HepG2 (cell line): ENCODE results near the gene TENM3. TPM values are rescaled to one million over a fixed set of nuclear protein-coding genes. Genes with fewer than 3 reads are reported as not detected.

ENCODE experiments used
- ATAC-seq: fragments of 200-7000 bp; cut with Tn5 transposase; 3 replicates; pipeline ENCODE4 v1.9.1; 2020; ENCODE audit warnings: mild to moderate bottlenecking, moderate library complexity
- BruUV-seq: library from RNA; stranded (reverse); fragments of 400-500 nt; replicated peaks from 2 replicates; lab custom pipeline; 2021; lab: Mats Ljungman, UMichigan
- CTCF ChIA-PET: fragments of 300-600 bp; formaldehyde crosslinking; extraction: SDS; loops from one replicate; lab custom pipeline; 2021; ENCODE audit warnings: low total read pairs, inconsistent platforms, low intra/inter-chr PET ratio; lab: Yijun Ruan, JAX
- POLR2A ChIA-PET: fragments of 350-600 bp; sonication (Branson Sonifier 250); formaldehyde crosslinking; loops from one replicate; lab custom pipeline; 2020; ENCODE audit warnings: antibody characterized with exemption, inconsistent platforms; lab: Yijun Ruan, JAX
- DNase-seq: peaks from one replicate; pipeline ENCODE4 v3.0.0-alpha.2; 2015; ENCODE audit warnings: low spot score
- FAIRE-seq: peaks from 3 replicates; lab custom pipeline; 2011; peaks lifted over from hg19 to GRCh38; lab: Jason Lieb, UNC
- H2AFZ ChIP-seq: one replicate; pipeline ENCODE4 v1.6.1; 2011; ENCODE audit warnings: low read length, inconsistent platforms
- H3K27ac ChIP-seq: fragments of 300-600 bp; 3 replicates; pipeline ENCODE4 v1.8.0; 2011; ENCODE audit warnings: mixed run types, mild to moderate bottlenecking, mixed read lengths, low read length, inconsistent platforms; ENCODE audit not compliant: insufficient read depth; ENCODE audit errors: extremely low read length
- H3K27me3 ChIP-seq, 2 experiments: fragments of 200-600 bp in 1 of 2; 2 replicates in 1 of 2; 3 replicates in 1 of 2; pipeline versions ENCODE4 v1.6.0 to v1.8.0; 2011; ENCODE audit warnings: low read length in 2 of 2, mild to moderate bottlenecking in 2 of 2, moderate library complexity in 2 of 2, inconsistent platforms in 1 of 2; ENCODE audit not compliant: insufficient read depth in 2 of 2, control insufficient read depth in 1 of 2
- H3K36me3 ChIP-seq, 2 experiments: fragments of 200-600 bp in 1 of 2; replicated peaks in 1 of 2; 2 replicates in 1 of 2; 3 replicates in 1 of 2; pipeline versions ENCODE4 v1.5.1 to v1.8.0; 2011; ENCODE audit warnings: low read length in 2 of 2, inconsistent platforms in 1 of 2; ENCODE audit not compliant: insufficient read depth in 2 of 2, control insufficient read depth in 1 of 2
- H3K4me1 ChIP-seq: 2 replicates; pipeline ENCODE4 v1.5.1; 2012; ENCODE audit warnings: low read length, inconsistent platforms; ENCODE audit not compliant: insufficient read depth
- H3K4me2 ChIP-seq: 2 replicates; pipeline ENCODE4 v1.6.0; 2011; ENCODE audit warnings: low read depth, low read length, inconsistent platforms
- H3K4me3 ChIP-seq, 3 experiments: fragments of 200-600 bp in 1 of 3; sonication (generic), shearing (Covaris generic) in 1 of 3; replicated peaks in 1 of 3; 2 replicates each; pipeline ENCODE4 v1.5.1; 2011 to 2016; ENCODE audit warnings: low read length in 3 of 3, inconsistent platforms in 2 of 3, low read depth in 2 of 3, mild to moderate bottlenecking in 2 of 3, control low read depth in 1 of 3, mixed read lengths in 1 of 3; ENCODE audit not compliant: insufficient read depth in 1 of 3
- H3K79me2 ChIP-seq: one replicate; pipeline ENCODE4 v1.6.1; 2011; ENCODE audit warnings: low read length, inconsistent platforms; ENCODE audit not compliant: insufficient read depth
- H3K9ac ChIP-seq: 2 replicates; pipeline ENCODE4 v1.6.0; 2011; ENCODE audit warnings: mild to moderate bottlenecking, low read depth, low read length, inconsistent platforms; ENCODE audit not compliant: insufficient read depth
- H3K9me3 ChIP-seq: 2 replicates; pipeline ENCODE4 v1.5.1; 2012; ENCODE audit warnings: mild to moderate bottlenecking, low read length
- H4K20me1 ChIP-seq: 2 replicates; pipeline ENCODE4 v1.6.0; 2011; ENCODE audit warnings: inconsistent platforms, mild to moderate bottlenecking, low read length, moderate library complexity; ENCODE audit not compliant: insufficient read depth
- FIP1L1 ChIP-seq: fragments of 200-400 bp; formaldehyde crosslinking; IDR thresholded peaks from 2 replicates; pipeline ENCODE4 v1.6.1; 2018; ENCODE audit warnings: low read depth, mild to moderate bottlenecking, low read length, moderate library complexity, borderline replicate concordance; ENCODE audit not compliant: insufficient read depth
- NFYB ChIP-seq: sonication (generic); formaldehyde crosslinking; IDR thresholded peaks from 2 replicates; pipeline ENCODE4 v1.4.0; 2020; ENCODE audit warnings: missing genetic modification reagents
- RXRB ChIP-seq: IDR thresholded peaks from 2 replicates; pipeline ENCODE4 v1.6.1; 2016; ENCODE audit warnings: borderline replicate concordance, missing genetic modification reagents, missing compliant biosample characterization
- SMARCE1 ChIP-seq: fragments of 450-650 bp; IDR thresholded peaks from 2 replicates; pipeline ENCODE4 v1.6.1; 2017; ENCODE audit warnings: borderline replicate concordance
- SRF ChIP-seq: IDR thresholded peaks from 2 replicates; pipeline ENCODE4 v1.6.1; 2011; ENCODE audit warnings: mild to moderate bottlenecking, low read depth, low read length, moderate library complexity
- ZFP1 ChIP-seq: IDR thresholded peaks from 2 replicates; pipeline ENCODE4 v1.6.1; 2016
- ZNF317 ChIP-seq: sonication (generic); formaldehyde crosslinking; IDR thresholded peaks from 2 replicates; pipeline ENCODE4 v1.5.0; 2020; ENCODE audit warnings: mild to moderate bottlenecking, missing genetic modification reagents
- ZNF614 ChIP-seq: IDR thresholded peaks from 2 replicates; pipeline ENCODE4 v1.6.1; 2018; ENCODE audit warnings: missing biosample characterization, missing genetic modification reagents, inconsistent platforms, borderline replicate concordance
- ZNF749 ChIP-seq: sonication (generic); formaldehyde crosslinking; IDR thresholded peaks from 2 replicates; pipeline ENCODE4 v1.8.0; 2022; ENCODE audit warnings: mild to moderate bottlenecking, missing genetic modification reagents, moderate library complexity, borderline replicate concordance
- ZZZ3 ChIP-seq: sonication (generic); formaldehyde crosslinking; IDR thresholded peaks from 2 replicates; pipeline ENCODE4 v1.4.0; 2020; ENCODE audit warnings: missing genetic modification reagents, mild to moderate bottlenecking, borderline replicate concordance
- WGBS: methylation state at CpG from one replicate; pipeline ENCODE4 v1.1.6; 2017; ENCODE audit warnings: low lambda C conversion rate; 5-methylcytosine and 5-hydroxymethylcytosine counted together
- in situ Hi-C: cut with HindIII; loops from 2 replicates; pipeline ENCODE4 v1.10.0; 2017; ENCODE audit warnings: low pct_unique_long_range_greater_than_20kb; ENCODE audit not compliant: extremely low pct_ligation_motif_present
- intact Hi-C: fragments of 100-400 bp; cut with micrococcal nuclease; formaldehyde crosslinking; loops from one replicate; pipeline ENCODE4 v1.10.0; 2022; ENCODE audit not compliant: unreplicated experiment
- polyA plus RNA-seq, 8 experiments: library from polyadenylated mRNA; depleted of rRNA in 3 of 8; stranded (reverse) in 7 of 8; unstranded in 1 of 8; fragments of >200 nt; fragmentation: Illumina TruSeq in 4 of 8; extraction: Trizol in 4 of 8; gene quantifications; 2 replicates each; pipeline versions ENCODE4 v1.2.1 to v1.2.3, GENCODE V29; 2011 to 2016; ENCODE audit warnings: low read depth in 4 of 8, missing spikeins in 1 of 8, mixed read lengths in 1 of 8; ENCODE audit not compliant: insufficient read depth in 1 of 8
- total RNA-seq, 5 experiments: library from RNA; depleted of rRNA; stranded (reverse); fragments of >200 nt; fragmentation: Illumina TruSeq; extraction: Trizol; gene quantifications; 2 replicates each; pipeline ENCODE4 v1.2.3, GENCODE V29; 2016; ENCODE audit warnings: low read depth in 1 of 5
- TF ChIP-seq, protein P1 (sequence below): sonication (generic); formaldehyde crosslinking; IDR thresholded peaks from 2 replicates; pipeline ENCODE4 v1.5.0; 2020; ENCODE audit warnings: missing genetic modification reagents
- TF ChIP-seq, protein P2 (sequence below): IDR thresholded peaks from 2 replicates; pipeline ENCODE4 v1.6.1; 2016; ENCODE audit warnings: mild to moderate bottlenecking, missing biosample characterization, missing genetic modification reagents
- TF ChIP-seq, protein P3 (sequence below): IDR thresholded peaks from 2 replicates; pipeline ENCODE4 v1.6.1; 2012; ENCODE audit warnings: low read length, improper control_type of control experiment
- TF ChIP-seq, protein P4 (sequence below): sonication (generic); formaldehyde crosslinking; IDR thresholded peaks from 2 replicates; pipeline ENCODE4 v1.4.0; 2020; ENCODE audit warnings: mild to moderate bottlenecking, missing genetic modification reagents

The TENM3 gene
- total and polyA plus RNA-seq, 2 of the 13 experiments (the other 11 are each of a cell fraction or from before 2014, with no cell fraction given) = 0.04 TPM; not detected in 1

DNA sequence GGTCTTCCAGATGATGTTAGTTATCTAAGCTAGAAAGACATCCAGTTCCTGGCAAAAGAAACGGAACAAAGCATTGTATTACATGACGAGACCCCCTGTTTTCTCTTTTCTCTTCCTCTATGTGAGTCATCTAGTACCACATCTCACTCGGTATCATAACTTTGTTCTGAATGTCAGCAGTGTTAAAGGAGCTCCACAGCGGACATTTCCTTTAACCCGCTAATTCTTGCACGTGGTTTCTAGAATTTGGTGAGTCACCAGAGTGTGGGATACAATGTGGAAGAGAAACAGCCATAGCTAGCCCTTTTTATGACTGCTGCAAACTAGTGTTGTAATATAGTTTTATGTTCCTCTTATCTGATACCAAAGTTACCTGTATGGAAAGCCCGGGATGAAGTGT is 243.7 kb downstream of the TENM3 start:
- in situ Hi-C loops = no loop called here
- no peak for ATAC-seq
- no peak overlapping the region for H2AFZ ChIP-seq
- H3K27ac ChIP-seq = no peak overlapping the region
- intact Hi-C loops = no loop called here
- no peaks in the 10 kb centered on the region for H3K27me3 ChIP-seq
- BruUV-seq = no TSS peak
- H3K79me2 ChIP-seq = no peaks in the 10 kb centered on the region
- no peaks in the 10 kb centered on the region for H4K20me1 ChIP-seq
- H3K4me3 ChIP-seq = no peak overlapping the region
- ChIA-PET POLR2A (no interaction called here), CTCF (no interaction called here)
- WGBS = 16% methylated on average over 7 of the region's 7 CpGs
- no peaks in the 10 kb centered on the region for H3K4me1 ChIP-seq
- no peak for DNase-seq
- no peak overlapping the region for H3K4me2 ChIP-seq
- no peak for FAIRE-seq
- no peak overlapping the region for H3K9ac ChIP-seq
- TF ChIP-seq ZNF749 (CRISPR knock-in tag) (no peak), ZNF317 (CRISPR knock-in tag) (peak; percentile 91)
- no peaks in the 10 kb centered on the region for H3K9me3 ChIP-seq
- H3K36me3 ChIP-seq = no peaks in the 10 kb centered on the region

DNA sequence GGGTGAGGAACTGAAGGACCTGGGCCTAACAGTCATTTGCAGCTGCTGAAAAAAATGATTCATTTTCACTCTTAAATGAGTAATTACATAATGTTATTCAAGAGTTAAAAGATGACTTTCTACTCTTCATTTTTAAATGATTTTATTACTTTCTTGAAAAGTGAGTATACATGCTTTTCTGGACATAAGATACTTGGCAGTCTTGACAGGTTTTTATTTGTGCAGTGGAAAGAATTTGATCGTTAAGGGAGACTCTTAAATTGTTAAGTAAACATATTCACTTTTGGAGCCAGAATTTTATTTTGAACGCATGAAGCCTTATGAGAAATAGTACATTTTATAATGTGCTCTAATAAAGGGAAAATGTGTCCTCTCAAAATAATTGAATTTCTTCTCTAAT is 245.7 kb downstream of the TENM3 start:
- Histone ChIP-seq H3K27me3 (no peaks in the 10 kb centered on the region), H2AFZ (no peak overlapping the region), H3K4me2 (no peak overlapping the region), H3K4me3 (no peak overlapping the region), H3K36me3 (no peaks in the 10 kb centered on the region), H3K9me3 (no peaks in the 10 kb centered on the region), H3K9ac (no peak overlapping the region), H3K79me2 (no peaks in the 10 kb centered on the region), H3K27ac (no peak overlapping the region), H4K20me1 (no peaks in the 10 kb centered on the region), H3K4me1 (no peaks in the 10 kb centered on the region)
- ChIA-PET POLR2A (no interaction called here), CTCF (no interaction called here)
- 38% methylated on average over 2 of the region's 2 CpGs for WGBS
- FAIRE-seq (no peak), ATAC-seq (no peak), DNase-seq (no peak)
- in situ Hi-C loops = no loop called here
- intact Hi-C loops = no loop called here
- BruUV-seq = no TSS peak
- TF ChIP-seq, protein P1, sequence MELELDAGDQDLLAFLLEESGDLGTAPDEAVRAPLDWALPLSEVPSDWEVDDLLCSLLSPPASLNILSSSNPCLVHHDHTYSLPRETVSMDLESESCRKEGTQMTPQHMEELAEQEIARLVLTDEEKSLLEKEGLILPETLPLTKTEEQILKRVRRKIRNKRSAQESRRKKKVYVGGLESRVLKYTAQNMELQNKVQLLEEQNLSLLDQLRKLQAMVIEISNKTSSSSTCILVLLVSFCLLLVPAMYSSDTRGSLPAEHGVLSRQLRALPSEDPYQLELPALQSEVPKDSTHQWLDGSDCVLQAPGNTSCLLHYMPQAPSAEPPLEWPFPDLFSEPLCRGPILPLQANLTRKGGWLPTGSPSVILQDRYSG = no peak
- TF ChIP-seq ZZZ3 = no peak
- TF ChIP-seq, protein P2, sequence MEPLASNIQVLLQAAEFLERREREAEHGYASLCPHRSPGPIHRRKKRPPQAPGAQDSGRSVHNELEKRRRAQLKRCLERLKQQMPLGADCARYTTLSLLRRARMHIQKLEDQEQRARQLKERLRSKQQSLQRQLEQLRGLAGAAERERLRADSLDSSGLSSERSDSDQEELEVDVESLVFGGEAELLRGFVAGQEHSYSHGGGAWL = no peak
- TF ChIP-seq, protein P3, sequence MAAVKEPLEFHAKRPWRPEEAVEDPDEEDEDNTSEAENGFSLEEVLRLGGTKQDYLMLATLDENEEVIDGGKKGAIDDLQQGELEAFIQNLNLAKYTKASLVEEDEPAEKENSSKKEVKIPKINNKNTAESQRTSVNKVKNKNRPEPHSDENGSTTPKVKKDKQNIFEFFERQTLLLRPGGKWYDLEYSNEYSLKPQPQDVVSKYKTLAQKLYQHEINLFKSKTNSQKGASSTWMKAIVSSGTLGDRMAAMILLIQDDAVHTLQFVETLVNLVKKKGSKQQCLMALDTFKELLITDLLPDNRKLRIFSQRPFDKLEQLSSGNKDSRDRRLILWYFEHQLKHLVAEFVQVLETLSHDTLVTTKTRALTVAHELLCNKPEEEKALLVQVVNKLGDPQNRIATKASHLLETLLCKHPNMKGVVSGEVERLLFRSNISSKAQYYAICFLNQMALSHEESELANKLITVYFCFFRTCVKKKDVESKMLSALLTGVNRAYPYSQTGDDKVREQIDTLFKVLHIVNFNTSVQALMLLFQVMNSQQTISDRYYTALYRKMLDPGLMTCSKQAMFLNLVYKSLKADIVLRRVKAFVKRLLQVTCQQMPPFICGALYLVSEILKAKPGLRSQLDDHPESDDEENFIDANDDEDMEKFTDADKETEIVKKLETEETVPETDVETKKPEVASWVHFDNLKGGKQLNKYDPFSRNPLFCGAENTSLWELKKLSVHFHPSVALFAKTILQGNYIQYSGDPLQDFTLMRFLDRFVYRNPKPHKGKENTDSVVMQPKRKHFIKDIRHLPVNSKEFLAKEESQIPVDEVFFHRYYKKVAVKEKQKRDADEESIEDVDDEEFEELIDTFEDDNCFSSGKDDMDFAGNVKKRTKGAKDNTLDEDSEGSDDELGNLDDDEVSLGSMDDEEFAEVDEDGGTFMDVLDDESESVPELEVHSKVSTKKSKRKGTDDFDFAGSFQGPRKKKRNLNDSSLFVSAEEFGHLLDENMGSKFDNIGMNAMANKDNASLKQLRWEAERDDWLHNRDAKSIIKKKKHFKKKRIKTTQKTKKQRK = no peak
- TF ChIP-seq ZFP1 (CRISPR knock-in tag) = no peak
- no peak for TF ChIP-seq NFYB (CRISPR knock-in tag)
- TF ChIP-seq, protein P4, sequence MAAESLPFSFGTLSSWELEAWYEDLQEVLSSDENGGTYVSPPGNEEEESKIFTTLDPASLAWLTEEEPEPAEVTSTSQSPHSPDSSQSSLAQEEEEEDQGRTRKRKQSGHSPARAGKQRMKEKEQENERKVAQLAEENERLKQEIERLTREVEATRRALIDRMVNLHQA (CRISPR knock-in tag) = no peak
- no peak for TF ChIP-seq ZNF614 (CRISPR knock-in tag)
- TF ChIP-seq RXRB (CRISPR knock-in tag) = no peak
- no peak for TF ChIP-seq FIP1L1
- no peak for TF ChIP-seq SRF
- no peak for TF ChIP-seq SMARCE1
